ENCODE data around the gene RSBN1L.

The RSBN1L gene

DNA sequence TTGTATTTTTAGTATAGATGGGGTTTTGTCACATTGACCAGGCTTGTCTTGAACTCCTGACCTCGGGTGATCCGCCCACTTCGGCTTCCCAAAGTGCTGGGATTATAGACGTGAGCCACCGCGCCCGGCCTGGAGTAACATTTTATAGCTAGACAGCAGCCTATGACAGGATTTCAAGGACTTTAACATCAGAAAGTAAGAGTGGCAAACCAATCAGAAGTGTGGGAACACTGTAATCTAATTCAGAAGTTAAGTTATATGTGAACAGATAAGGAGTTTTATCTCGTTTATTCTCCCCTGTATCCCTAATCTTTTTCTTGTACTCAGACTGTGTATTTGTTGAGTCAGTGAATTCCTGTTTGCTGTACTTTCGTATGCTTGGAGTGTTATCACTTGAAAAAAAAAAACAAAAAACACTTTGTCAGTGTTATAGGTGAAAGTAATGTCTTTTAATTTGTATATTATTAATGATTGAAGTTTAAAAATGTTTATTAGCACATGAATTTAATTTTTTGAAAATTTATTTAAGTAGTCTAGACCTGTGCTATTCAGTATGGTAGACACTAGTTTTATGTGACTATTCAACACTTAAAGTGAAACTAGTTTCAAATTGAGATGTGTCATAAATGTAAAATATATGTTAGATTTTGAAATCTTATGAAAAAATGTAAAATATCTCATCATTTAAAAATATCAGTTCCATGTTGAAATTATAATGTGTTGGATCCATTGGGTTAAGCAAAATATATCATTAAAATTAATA lies 38.6 kb downstream of the RSBN1L start:
- DNase-seq, result no peak

DNA sequence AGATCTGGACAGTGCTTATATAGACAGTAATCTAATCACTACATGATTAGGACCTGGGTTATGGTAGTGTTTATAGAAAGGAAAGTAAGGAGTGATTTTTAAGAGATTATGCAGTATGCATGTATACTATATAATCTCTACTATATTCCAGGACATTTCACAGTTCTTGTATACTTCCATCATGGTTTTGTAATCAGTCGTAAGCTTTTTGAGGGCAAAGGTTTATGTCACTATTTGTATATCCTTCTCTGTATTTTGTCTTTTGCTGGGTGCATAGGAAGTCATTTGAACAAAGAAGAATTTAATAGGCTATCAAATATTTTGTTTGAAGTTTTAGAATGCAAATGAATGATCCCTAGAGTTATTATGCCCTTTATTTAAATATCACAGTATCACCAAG lies 39.2 kb downstream of the RSBN1L start:
- no peak for DNase-seq

DNA sequence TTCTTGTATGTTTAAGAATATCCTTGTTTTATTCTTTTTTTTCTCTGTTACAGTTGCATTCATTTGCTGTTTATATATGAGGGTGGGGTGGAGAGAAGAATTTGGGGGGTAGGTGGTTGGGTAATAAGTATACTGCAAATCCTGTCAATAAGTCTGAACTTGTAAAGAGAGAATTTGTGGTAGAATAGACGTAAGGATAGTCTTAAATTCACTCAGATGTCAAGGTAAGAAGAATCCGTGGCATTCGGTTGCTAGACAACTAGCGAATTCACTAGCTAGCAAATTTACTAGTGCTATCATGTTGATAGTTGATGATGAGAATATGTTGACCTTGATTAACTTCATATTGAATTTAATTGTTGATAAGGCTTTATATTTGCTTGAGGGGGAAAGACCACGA lies 40.7 kb downstream of the RSBN1L start:
- no peak for DNase-seq

DNA sequence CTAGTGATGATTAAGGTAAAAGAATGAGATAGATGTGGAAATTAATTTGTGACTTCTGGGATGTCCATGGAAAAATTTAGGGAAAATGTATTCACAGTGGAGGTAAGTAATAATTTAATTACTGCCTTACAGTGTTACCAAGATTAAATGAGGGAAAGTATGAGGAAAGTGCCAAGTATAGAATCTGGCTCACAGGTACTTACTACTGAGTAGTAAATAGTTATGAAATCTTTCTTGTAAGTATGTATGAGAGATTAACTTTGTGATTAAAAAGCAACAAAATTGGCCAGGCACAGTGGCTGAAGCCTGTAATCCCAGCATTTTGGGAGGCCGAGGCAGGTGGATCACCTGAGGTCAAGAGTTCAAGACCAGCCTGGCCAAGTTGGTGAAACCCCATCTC lies 42.1 kb downstream of the RSBN1L start:
- DNase-seq, result no peak

DNA sequence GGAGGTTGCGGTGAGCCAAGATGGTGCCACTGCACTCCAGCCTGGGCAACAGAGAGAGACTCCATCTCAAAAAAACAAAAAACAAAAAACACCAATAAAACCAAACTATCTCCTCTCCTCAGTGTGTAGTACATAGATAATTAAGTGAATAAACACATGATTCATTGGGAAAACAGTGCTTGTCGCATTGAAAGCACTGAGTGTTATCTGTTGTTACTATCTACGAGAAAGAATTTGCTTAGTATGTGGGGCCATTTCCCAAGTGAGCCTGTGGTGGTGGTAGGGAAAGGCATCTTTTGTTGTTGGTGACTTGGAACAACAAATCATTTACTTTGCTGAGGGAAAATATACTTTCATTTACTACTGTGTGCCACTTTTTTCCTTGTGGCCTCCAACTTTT lies 42.6 kb downstream of the RSBN1L start:
- no peak for DNase-seq

DNA sequence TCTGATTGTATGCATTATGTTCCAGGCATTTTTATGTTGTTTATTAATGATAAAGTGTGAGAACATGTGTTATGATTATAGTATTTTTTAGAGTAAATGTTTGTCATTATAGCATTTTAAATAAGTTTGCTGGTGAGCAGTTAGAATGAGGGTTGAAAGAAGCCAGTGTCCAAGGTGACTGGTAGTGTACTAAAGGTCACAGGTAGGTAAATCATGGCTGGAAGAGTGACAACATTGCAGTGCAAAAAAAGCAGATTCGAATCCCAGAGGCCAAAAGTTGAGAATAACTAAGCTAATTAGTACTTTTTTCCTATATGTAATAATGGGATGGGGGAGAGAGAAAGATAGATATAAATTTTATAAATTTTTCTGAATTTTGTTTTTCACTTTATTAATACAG lies 44.0 kb downstream of the RSBN1L start:
- DNase-seq, result no peak

DNA sequence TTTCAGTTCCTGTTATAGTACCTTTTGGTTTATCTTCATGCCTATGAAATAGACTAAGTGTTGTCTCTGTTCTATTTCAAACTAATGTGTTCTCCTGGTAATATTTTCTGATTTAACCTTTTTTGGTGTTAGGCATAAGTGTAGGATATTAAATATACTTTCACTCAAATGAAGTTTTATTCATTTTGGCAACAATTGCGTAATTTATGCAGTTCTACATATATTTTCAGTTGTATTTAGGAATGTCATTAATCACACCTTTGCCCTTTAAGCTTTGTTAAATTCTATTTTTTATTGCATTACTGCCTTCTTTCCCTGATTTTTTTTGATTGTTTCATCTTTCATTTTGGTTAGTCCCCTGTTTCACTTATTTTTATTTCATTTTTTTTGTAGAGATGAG lies 47.3 kb downstream of the RSBN1L start:
- no peak for DNase-seq

DNA sequence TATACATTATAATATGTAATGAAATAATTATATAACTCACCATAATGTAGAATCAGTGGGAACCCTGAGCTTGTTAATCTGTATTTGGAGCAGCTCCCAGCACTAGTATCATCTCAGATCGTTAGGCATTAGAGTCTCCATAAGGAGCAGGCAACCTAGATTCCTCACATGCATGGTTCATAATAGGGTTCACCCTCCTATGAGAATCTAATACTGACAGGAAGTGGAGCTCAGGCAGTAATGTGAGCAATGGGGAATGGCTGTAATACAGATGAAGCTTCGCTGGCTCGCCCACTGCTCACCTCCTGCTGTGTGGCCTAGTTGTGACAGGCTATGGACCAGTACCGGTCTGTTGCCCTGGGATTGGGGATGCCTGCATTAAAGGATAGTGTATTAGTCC lies 49.5 kb downstream of the RSBN1L start:
- DNase-seq, result no peak

DNA sequence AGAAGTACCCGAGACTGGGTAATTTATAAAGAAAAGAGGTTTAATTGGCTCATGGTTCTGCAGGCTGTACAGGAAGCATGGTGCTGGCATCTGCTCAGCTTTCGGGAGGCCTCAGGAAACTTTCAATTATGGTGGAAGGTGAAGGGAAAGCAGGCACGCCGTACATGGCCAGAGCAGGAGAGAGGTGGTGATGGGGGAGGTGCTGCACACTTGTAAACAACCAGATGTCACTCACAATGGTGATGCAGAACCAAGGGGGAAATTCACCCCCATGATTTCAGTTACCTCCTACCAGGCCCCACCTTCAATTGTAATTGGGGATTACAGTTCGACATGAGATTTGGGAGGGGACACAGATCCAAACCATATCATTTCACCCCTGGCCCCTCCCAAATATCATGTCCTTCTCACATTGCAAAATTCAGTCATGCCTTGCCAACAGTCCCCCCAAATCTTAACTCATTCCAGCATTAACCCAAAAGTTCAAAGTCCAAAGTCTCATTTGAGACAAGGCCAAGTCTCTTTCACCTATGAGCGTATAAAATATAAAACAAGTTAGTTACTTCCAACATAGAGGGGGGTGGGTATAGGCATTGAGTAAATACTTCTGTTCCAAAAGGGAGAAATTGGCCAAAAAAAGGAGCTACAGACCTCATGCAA lies 50.0 kb downstream of the RSBN1L start:
- no peak for DNase-seq

DNA sequence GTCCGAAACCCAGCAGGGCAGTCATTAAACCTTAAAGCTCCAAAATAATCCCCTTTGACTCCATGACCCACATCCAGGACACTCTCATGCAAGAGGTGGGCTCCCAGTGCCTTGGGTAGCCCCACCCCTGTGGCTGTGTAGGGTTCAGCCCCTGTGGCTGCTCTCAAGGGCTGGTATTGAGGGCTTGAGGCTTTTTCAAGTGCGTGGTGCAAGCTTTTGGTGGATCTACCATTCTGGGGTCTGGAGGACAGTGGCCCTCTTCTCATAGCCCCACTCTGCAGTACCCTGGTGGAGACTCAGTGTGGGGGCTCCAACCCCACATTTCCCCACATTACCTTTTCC lies 50.5 kb downstream of the RSBN1L start:
- DNase-seq, result no peak

DNA sequence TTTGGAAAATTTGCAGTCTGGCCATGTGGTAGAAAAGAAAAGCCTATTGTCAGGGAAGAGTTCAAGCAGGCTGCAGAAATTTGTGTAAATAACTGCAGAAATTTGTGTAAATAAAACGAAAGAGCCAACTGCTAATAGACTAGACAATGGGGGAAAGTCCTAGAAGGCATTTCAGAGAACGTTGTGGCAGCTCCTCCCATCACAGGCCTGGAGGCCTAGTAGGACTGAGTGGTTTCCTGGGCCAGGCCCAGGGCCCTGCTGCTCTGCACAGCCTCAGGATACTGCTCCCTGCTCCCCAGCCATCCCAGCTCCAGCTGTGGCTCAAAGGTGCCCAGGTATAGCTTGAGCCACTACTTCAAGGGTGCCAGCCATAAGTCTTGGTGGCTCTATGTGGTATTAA lies 50.9 kb downstream of the RSBN1L start:
- no peak for DNase-seq

DNA sequence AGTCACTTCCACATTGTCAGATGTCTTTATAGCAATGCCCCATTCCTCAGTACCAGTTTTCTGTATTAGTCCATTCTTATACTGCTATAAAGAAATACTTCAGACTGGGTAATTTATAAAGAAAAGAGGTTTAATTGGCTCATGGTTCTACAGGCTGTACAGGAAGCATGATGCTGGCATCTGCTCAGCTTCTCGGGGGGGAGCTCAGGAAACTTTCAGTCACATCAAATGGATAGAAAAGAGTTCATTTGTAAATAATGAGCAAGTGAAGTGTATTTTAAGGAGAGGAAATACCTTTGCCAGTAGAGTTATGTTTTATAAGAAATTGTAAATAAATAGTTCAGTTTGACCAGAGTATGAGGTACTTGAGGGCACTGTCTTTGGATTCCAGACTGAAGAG lies 51.5 kb downstream of the RSBN1L start:
- no peak for DNase-seq

DNA sequence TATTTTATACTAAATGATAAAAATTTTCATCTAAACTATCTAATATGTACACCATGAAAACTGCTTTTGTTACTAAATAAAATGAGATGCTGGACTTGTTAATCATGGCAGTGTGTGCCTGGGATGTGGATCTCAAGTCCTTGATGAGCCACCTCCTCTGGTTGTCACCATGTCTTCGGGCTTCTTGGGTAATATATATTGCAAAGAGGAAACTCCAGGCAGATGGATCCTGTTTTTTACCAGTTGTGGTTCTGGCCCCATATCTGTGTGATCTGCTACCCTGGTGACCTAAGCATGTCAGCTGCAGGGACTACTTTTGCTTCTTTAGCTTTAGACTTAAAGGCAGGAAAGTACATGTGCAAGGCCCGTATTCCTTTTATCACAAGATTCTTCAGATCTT lies 55.8 kb downstream of the RSBN1L start:
- no peak for DNase-seq

DNA sequence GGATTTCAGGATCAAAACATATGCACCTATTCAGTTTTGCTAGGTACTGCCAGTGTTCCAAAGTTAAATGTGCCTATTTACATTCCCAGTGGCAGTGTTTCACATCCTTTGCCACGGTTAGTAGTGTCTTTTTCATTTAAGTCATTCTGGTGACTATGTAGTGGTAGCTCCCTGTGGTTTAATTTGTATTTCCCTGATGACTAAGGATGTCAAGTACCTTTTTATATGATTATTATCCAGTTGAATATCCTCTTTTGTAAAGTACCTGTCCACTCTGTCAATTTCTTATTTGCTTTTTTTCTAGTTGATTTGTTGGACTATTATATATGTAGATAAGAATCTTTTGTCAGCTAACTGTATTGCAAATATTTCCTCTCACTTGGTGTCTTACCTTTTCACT lies 56.9 kb downstream of the RSBN1L start:
- DNase-seq, result no peak

DNA sequence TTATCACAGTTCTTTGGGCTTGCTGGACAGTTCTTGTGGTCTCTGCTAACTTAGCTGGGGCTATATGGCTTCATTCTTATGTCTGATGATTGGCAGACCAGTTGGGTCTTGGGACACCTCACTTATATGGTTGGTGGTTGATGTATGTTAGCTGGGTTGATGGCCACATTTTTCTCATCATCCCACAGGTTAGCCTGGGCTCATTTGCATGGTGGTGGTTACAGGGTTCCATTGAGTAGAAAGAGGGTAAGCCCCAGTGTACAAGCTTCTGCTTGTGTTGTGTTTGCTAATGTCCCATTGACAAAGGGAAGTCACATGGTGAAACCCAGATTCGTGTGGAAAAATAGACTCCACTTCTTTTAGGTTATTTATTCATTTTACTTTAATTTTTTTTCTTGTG lies 61.3 kb downstream of the RSBN1L start:
- no peak for DNase-seq

DNA sequence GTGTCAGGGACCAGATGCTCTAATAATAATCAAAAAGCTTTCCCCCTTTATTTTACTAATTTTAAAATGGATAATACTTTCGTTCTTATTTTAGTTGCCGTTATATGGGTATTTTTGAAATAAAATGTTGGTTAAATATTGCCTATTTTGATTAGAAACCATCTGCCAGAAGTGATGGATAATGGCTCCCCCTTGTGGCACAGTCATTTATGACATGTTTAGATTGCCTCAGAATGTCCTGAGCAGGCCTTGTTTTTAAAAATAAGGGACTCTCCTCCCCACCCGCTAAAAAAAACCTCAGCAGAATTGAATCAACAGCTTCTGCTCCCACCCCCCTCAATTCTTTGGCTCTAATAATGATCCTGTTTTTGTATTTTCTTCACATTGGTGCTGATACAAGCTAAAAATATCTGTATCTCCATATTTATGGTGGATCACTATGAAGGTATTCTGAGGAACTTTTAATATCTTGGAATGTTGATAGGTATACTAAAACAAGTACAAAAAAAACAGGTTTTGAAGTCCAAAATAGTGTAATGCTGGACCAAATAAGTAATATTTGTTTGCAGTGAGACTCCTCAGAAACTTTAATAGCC lies 63.1 kb downstream of the RSBN1L start:
- peak; percentile 73 for DNase-seq

DNA sequence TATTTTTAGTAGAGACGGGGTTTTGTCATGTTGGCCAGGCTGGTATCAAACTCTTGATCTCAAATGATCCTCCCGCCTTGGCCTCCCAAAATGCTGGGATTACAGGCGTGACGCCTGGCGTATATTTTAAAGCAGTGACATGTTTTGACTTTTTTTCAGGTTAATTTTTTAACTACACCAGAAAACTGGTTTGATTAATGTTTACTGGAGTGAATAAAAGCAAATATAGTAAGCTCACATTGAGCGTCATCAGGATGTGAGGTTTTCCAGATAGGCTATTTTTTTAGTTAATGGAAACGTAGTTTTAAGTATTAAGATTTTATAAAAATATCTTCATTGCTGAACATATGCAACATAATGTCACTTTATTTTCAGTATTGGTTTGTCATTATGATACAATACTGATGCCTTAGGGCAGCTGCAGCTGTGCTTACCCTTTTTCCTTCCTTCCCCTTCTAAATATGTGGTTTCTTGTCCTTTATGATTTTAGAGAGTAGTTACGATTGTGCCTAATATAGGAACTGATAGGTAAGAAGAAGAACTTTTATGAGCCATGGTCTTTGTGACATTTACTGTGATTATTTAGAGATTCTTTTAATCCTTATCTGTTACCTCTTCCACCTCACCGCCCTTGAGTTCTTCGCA lies 64.7 kb downstream of the RSBN1L start:
- DNase-seq, result no peak

DNA sequence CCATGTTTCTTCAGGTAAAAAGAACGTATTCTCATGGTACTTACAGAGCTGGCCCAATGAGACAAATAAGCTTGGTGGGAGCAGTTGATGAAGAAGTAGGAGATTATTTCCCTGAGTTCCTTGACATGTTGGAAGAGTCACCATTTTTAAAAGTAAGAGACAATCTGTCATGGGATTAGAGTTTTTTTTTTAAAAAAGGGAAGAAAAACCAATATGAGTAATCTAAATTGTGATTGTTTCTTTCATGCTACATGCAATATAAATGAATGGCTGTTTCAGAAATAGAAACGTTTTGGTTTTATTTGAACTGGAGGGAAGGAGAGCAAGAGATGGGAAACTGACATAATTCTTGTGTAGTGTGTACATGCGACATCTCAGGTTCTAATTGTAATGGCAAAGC lies 69.2 kb downstream of the RSBN1L start:
- DNase-seq, result no peak

DNA sequence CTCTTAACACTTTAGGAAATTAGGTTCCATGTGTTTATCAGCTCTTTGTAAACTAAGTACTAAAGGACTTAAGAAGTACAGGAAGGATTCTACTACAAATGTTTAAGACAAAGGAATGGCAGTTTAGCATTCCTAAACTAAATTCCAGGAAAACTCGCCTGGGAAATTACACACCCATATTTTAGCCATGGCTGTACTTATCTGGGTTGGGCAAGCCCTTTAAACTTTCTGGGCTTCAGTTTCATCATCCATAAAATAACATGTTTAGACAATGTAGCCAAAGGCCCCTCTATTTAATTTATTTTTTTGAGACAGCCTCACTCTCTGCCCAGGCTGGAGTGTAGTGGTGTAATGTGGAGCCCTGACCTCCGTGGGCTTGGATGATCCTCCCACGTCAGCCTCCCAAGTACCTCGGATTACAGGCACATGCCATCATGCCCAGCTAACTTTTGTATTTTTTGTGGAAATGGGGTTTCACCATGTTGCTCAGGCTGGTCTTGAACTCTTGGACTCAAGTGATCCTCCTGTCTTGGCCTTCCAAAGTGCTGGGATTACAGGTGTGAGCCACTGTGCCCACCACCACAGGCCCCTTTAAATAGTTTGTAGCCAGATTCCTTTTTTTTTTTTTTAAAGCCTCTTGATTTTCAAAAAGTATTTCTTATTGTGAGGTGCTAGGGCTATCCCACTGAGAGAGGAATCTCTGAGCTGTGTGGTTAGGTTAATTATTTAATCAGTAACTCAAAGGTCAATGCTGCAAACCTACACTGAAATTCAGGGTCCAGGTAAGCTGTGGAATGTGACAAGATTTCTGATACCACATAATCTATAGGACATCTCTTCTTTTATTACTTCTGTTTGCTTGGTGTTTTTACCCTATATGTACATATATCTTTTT lies 69.9 kb downstream of the RSBN1L start:
- no peak for DNase-seq

DNA sequence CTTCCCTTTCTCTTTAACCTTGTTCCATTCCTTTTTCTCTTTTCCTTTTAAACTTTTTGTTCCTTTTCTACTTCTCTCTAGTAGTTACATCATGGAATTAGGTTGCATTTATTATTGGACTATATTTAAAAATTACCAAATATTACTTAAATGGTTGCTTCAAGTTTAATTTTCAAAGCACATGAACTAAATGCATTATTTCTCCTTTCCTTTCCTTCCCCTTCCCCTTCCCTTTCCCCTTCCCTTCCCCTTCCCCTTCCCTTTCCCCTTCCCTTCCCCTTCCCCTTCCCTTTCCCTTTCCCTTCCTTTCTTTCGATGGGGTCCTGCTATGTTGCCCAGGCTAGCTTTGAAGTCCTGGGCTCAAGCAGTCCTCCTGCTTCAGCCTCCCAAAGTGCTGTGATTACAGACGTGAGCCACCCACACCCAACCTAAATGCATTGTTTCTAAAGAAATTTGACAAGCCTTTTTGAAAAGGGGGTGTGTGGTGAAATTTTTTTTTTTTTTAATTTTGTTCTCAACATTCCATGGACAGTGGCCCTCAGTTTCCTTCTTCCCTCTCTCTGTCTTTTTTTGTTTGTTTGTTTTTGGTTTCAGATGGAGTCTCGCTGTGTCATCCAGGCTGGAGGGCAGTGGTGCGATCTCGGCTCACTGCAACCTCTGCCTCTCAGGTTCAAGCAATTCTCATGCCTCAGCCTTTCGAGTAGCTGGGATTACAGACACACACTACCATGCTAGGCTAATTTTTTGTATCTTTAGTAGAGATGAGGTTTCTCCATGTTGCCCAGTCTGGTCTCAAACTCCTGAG lies 70.7 kb downstream of the RSBN1L start:
- no peak for DNase-seq

DNA sequence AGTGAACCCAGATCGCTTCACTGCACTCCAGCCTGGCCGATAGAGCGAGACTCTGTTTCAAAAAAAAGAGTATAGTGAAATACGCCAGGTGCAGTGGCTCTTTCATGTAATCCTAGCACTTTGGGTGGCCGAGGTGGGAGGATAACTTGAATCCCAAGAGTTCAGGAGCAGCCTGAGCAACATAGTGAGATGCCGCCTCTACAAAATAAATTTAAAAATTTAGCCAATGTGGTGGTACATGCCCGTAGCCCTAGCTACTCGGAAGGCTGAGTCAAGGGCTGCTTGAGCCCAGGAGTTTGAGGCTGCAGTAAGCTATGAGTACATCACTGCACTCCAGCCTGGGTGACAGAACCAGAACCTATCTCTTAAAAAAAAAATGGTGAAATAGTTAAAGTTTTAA lies 74.1 kb downstream of the RSBN1L start:
- no peak for DNase-seq

DNA sequence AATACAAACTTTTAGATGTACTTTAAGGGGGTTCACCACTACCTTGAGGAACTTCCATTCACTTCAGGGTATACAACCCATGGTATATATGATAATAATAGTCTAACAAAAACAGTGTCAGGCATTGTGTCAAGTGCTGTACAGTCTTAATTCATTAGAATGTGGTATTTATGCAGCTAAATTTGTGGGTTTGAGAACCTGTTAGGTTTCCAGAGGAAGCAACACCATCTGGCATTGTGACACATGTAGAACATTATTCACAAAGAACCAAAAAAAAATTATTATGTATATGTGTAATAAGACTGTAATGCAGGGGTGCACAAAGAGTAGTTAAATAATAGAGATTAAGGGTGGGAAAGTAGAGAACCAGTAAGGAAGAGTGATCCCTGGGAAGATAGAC lies 75.6 kb downstream of the RSBN1L start:
- DNase-seq, result no peak
